HFFc6 (cell line): Measurements from ENCODE around the gene TMEM184A. TPM values are rescaled to one million over a fixed set of nuclear protein-coding genes. Genes with fewer than 3 reads are reported as not detected.

Experiments used
- DNase-seq: peaks from one replicate; pipeline ENCODE4 v3.0.0-alpha.2; 2018
- H3K27ac Mint-ChIP-seq: 2 replicates; pipeline ENCODE4 v1.8.0; 2020; ENCODE audit warnings: mild to moderate bottlenecking, mixed read lengths
- H3K27me3 Mint-ChIP-seq: 2 replicates; pipeline ENCODE4 v1.8.0; 2021; ENCODE audit warnings: mild to moderate bottlenecking, moderate library complexity, mixed read lengths; ENCODE audit not compliant: insufficient read depth
- H3K36me3 Mint-ChIP-seq: 2 replicates; pipeline ENCODE4 v1.8.0; 2021; ENCODE audit warnings: low read depth, mixed read lengths
- H3K4me1 Mint-ChIP-seq: 2 replicates; pipeline ENCODE4 v1.8.0; 2020; ENCODE audit warnings: low read depth, mixed read lengths
- H3K4me3 Mint-ChIP-seq: 2 replicates; pipeline ENCODE4 v1.8.0; 2020; ENCODE audit warnings: mild to moderate bottlenecking, moderate library complexity, mixed read lengths
- H3K9me3 Mint-ChIP-seq: 2 replicates; pipeline ENCODE4 v1.8.0; 2020; ENCODE audit warnings: mild to moderate bottlenecking, mixed read lengths
- CTCF ChIP-seq: fragments of 200-600 bp; sonication (generic); IDR thresholded peaks from 2 replicates; pipeline ENCODE4 v1.5.0; 2021; ENCODE audit warnings: antibody characterized with exemption, mild to moderate bottlenecking
- total RNA-seq, 6 experiments: library from RNA; stranded (reverse); fragmentation: NEBNext Ultra II Directional; extraction: Animal tissue kit (Norgen Biotek cat#: 25700); gene quantifications; 2 replicates in 1 of 6; 3 replicates in 5 of 6; pipeline ENCODE4 v1.2.3, GENCODE V29; 2021

TMEM184A gene
- total RNA-seq, 6 experiments from 2014 or later, result 0.79 to 2.0 (median 1.5) TPM

GRCh38 chr7:1500064-1500807 lies 55.8 kb downstream of the TMEM184A start:
- H3K4me3 Mint-ChIP-seq, result no peak overlapping the region
- H3K36me3 Mint-ChIP-seq, result peaks cover 20% of the 10 kb centered on the region
- no peaks in the 10 kb centered on the region for H3K9me3 Mint-ChIP-seq
- no peak for TF ChIP-seq CTCF
- DNase-seq, result no peak
- H3K4me1 Mint-ChIP-seq, result peaks cover 15% of the 10 kb centered on the region
- peaks cover 2% of the 10 kb centered on the region; the same call in 1 of the 2 replicates for H3K27me3 Mint-ChIP-seq
- no peak overlapping the region for H3K27ac Mint-ChIP-seq

GRCh38 chr7:1499367-1500029 lies 56.5 kb downstream of the TMEM184A start:
- Mint-ChIP-seq H3K9me3 (no peaks in the 10 kb centered on the region), H3K36me3 (peaks cover 20% of the 10 kb centered on the region), H3K27me3 (peaks cover 2% of the 10 kb centered on the region; the same call in 1 of the 2 replicates), H3K27ac (no peak overlapping the region), H3K4me3 (no peak overlapping the region), H3K4me1 (peaks cover 15% of the 10 kb centered on the region)
- no peak for DNase-seq
- TF ChIP-seq CTCF, result no peak

GRCh38 chr7:1498370-1499305 lies 57.4 kb downstream of the TMEM184A start:
- Mint-ChIP-seq H3K27ac (no peak overlapping the region), H3K4me3 (no peak overlapping the region), H3K36me3 (peaks cover 20% of the 10 kb centered on the region), H3K27me3 (peaks cover 2% of the 10 kb centered on the region; the same call in 1 of the 2 replicates), H3K9me3 (no peaks in the 10 kb centered on the region), H3K4me1 (peaks cover 15% of the 10 kb centered on the region)
- no peak for TF ChIP-seq CTCF
- DNase-seq, result no peak

GRCh38 chr7:1497293-1497927 lies 58.6 kb downstream of the TMEM184A start:
- peaks cover 18% of the 10 kb centered on the region for H3K36me3 Mint-ChIP-seq
- no peak overlapping the region for H3K27ac Mint-ChIP-seq
- H3K4me1 Mint-ChIP-seq, result peaks cover 6% of the 10 kb centered on the region

More at GRCh38 chr7:1497293-1497927, 58.6 kb downstream of the TMEM184A start:
- H3K9me3 Mint-ChIP-seq, result no peaks in the 10 kb centered on the region
- no peak for DNase-seq
- peaks cover 2% of the 10 kb centered on the region; the same call in 1 of the 2 replicates for H3K27me3 Mint-ChIP-seq
- no peak overlapping the region for H3K4me3 Mint-ChIP-seq
- TF ChIP-seq CTCF, result no peak
